ENCODE results near the gene BPTF.
A peak's percentile ranks its signal among the peaks of the same experiment; 100 is the strongest.

Gene BPTF

DNA sequence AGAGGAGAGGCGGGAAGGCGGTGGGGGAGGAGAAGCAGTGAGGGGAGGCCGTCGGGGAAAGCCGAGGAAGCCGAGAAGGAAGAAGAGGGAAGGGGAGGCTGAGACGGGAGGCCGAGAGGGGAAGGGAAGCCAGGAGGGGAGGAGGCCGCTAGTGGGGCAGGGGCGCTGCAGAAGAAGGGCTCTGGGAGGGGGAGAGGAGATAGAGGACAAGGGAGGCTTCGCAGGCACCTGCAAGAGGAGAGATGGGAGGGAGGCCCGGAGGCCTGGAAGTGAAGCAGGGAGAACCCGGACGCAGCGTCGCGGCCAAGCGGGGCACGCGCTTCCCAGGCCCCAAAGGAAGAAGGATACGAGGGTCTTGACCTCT lies 168.7 kb downstream of the BPTF start (continued):
- TF ChIP-seq, protein P1, sequence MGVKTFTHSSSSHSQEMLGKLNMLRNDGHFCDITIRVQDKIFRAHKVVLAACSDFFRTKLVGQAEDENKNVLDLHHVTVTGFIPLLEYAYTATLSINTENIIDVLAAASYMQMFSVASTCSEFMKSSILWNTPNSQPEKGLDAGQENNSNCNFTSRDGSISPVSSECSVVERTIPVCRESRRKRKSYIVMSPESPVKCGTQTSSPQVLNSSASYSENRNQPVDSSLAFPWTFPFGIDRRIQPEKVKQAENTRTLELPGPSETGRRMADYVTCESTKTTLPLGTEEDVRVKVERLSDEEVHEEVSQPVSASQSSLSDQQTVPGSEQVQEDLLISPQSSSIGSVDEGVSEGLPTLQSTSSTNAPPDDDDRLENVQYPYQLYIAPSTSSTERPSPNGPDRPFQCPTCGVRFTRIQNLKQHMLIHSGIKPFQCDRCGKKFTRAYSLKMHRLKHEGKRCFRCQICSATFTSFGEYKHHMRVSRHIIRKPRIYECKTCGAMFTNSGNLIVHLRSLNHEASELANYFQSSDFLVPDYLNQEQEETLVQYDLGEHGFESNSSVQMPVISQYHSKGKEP (tag by site-specific recombination; IDR thresholded peaks at IDR 0.05): no peak
- no peak for TF ChIP-seq ZNF654 (tag by site-specific recombination; IDR thresholded peaks at IDR 0.05; ENCODE audit: low read depth)
- TF ChIP-seq ZNF48 (tag by site-specific recombination; IDR thresholded peaks at IDR 0.05): no peak
- no peak for TF ChIP-seq ZNF112 (tag by site-specific recombination; IDR thresholded peaks at IDR 0.05)
- TF ChIP-seq, protein P2, sequence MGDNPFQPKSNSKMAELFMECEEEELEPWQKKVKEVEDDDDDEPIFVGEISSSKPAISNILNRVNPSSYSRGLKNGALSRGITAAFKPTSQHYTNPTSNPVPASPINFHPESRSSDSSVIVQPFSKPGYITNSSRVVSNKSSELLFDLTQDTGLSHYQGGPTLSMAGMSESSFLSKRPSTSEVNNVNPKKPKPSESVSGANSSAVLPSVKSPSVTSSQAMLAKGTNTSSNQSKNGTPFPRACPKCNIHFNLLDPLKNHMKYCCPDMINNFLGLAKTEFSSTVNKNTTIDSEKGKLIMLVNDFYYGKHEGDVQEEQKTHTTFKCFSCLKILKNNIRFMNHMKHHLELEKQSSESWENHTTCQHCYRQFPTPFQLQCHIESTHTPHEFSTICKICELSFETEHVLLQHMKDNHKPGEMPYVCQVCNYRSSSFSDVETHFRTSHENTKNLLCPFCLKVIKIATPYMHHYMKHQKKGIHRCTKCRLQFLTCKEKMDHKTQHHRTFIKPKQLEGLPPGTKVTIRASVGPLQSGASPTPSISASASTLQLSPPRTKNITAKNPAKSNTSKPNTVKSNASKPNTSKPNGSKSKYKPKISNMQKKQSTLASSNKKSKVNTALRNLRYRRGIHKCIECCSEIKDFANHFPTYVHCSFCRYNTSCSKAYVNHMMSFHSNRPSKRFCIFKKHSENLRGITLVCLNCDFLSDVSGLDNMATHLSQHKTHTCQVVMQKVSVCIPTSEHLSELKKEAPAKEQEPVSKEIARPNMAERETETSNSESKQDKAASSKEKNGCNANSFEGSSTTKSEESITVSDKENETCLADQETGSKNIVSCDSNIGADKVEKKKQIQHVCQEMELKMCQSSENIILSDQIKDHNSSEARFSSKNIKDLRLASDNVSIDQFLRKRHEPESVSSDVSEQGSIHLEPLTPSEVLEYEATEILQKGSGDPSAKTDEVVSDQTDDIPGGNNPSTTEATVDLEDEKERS (tag by site-specific recombination; IDR thresholded peaks at IDR 0.05): peak; percentile 94
- TF ChIP-seq, protein P3, sequence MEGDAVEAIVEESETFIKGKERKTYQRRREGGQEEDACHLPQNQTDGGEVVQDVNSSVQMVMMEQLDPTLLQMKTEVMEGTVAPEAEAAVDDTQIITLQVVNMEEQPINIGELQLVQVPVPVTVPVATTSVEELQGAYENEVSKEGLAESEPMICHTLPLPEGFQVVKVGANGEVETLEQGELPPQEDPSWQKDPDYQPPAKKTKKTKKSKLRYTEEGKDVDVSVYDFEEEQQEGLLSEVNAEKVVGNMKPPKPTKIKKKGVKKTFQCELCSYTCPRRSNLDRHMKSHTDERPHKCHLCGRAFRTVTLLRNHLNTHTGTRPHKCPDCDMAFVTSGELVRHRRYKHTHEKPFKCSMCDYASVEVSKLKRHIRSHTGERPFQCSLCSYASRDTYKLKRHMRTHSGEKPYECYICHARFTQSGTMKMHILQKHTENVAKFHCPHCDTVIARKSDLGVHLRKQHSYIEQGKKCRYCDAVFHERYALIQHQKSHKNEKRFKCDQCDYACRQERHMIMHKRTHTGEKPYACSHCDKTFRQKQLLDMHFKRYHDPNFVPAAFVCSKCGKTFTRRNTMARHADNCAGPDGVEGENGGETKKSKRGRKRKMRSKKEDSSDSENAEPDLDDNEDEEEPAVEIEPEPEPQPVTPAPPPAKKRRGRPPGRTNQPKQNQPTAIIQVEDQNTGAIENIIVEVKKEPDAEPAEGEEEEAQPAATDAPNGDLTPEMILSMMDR (tag by site-specific recombination; IDR thresholded peaks at IDR 0.05): peak; percentile 75
- TF ChIP-seq, protein P4, sequence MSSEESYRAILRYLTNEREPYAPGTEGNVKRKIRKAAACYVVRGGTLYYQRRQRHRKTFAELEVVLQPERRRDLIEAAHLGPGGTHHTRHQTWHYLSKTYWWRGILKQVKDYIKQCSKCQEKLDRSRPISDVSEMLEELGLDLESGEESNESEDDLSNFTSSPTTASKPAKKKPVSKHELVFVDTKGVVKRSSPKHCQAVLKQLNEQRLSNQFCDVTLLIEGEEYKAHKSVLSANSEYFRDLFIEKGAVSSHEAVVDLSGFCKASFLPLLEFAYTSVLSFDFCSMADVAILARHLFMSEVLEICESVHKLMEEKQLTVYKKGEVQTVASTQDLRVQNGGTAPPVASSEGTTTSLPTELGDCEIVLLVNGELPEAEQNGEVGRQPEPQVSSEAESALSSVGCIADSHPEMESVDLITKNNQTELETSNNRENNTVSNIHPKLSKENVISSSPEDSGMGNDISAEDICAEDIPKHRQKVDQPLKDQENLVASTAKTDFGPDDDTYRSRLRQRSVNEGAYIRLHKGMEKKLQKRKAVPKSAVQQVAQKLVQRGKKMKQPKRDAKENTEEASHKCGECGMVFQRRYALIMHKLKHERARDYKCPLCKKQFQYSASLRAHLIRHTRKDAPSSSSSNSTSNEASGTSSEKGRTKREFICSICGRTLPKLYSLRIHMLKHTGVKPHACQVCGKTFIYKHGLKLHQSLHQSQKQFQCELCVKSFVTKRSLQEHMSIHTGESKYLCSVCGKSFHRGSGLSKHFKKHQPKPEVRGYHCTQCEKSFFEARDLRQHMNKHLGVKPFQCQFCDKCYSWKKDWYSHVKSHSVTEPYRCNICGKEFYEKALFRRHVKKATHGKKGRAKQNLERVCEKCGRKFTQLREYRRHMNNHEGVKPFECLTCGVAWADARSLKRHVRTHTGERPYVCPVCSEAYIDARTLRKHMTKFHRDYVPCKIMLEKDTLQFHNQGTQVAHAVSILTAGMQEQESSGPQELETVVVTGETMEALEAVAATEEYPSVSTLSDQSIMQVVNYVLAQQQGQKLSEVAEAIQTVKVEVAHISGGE (tag by site-specific recombination; conservative IDR thresholded peaks at IDR 0.05; ENCODE audit: low read depth): peak; percentile 83
- TF ChIP-seq, protein P5, sequence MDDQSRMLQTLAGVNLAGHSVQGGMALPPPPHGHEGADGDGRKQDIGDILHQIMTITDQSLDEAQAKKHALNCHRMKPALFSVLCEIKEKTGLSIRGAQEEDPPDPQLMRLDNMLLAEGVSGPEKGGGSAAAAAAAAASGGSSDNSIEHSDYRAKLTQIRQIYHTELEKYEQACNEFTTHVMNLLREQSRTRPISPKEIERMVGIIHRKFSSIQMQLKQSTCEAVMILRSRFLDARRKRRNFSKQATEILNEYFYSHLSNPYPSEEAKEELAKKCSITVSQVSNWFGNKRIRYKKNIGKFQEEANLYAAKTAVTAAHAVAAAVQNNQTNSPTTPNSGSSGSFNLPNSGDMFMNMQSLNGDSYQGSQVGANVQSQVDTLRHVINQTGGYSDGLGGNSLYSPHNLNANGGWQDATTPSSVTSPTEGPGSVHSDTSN (CRISPR knock-in tag; IDR thresholded peaks at IDR 0.05): no peak
- TF ChIP-seq ZBTB20 (tag by site-specific recombination; IDR thresholded peaks at IDR 0.05): peak; percentile 91
- TF ChIP-seq ZNF221 (tag by site-specific recombination; IDR thresholded peaks at IDR 0.05; ENCODE audit: borderline replicate concordance): no peak
- TF ChIP-seq ZNF223 (tag by site-specific recombination; IDR thresholded peaks at IDR 0.05): no peak
- TF ChIP-seq ZNF24 (tag by site-specific recombination; IDR thresholded peaks at IDR 0.05): no peak
- TF ChIP-seq, protein P6, sequence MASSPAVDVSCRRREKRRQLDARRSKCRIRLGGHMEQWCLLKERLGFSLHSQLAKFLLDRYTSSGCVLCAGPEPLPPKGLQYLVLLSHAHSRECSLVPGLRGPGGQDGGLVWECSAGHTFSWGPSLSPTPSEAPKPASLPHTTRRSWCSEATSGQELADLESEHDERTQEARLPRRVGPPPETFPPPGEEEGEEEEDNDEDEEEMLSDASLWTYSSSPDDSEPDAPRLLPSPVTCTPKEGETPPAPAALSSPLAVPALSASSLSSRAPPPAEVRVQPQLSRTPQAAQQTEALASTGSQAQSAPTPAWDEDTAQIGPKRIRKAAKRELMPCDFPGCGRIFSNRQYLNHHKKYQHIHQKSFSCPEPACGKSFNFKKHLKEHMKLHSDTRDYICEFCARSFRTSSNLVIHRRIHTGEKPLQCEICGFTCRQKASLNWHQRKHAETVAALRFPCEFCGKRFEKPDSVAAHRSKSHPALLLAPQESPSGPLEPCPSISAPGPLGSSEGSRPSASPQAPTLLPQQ (tag by site-specific recombination; IDR thresholded peaks at IDR 0.05): no peak; the same call in 1 of the 2 replicates
- no peak for TF ChIP-seq ZNF707 (tag by site-specific recombination; IDR thresholded peaks at IDR 0.05)
- TF ChIP-seq ZNF433 (tag by site-specific recombination; IDR thresholded peaks at IDR 0.05; ENCODE audit: low read depth): no peak
- TF ChIP-seq, protein P7, sequence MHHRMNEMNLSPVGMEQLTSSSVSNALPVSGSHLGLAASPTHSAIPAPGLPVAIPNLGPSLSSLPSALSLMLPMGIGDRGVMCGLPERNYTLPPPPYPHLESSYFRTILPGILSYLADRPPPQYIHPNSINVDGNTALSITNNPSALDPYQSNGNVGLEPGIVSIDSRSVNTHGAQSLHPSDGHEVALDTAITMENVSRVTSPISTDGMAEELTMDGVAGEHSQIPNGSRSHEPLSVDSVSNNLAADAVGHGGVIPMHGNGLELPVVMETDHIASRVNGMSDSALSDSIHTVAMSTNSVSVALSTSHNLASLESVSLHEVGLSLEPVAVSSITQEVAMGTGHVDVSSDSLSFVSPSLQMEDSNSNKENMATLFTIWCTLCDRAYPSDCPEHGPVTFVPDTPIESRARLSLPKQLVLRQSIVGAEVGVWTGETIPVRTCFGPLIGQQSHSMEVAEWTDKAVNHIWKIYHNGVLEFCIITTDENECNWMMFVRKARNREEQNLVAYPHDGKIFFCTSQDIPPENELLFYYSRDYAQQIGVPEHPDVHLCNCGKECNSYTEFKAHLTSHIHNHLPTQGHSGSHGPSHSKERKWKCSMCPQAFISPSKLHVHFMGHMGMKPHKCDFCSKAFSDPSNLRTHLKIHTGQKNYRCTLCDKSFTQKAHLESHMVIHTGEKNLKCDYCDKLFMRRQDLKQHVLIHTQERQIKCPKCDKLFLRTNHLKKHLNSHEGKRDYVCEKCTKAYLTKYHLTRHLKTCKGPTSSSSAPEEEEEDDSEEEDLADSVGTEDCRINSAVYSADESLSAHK (tag by site-specific recombination; IDR thresholded peaks at IDR 0.05): peak; percentile 38
- TF ChIP-seq SALL2 (tag by site-specific recombination; IDR thresholded peaks at IDR 0.05; ENCODE audit: borderline replicate concordance): no peak
- no peak for TF ChIP-seq IKZF3 (tag by site-specific recombination; IDR thresholded peaks at IDR 0.05)
- 0 out of 2 replicates have a peak, but pooled peaks have one; percentile 47 for TF ChIP-seq ZNF169 (tag by site-specific recombination; IDR thresholded peaks at IDR 0.05)
- TF ChIP-seq ZNF837 (tag by site-specific recombination; IDR thresholded peaks at IDR 0.05): 0 out of 2 replicates have a peak, but pooled peaks have one; percentile 75
- TF ChIP-seq KLF9 (tag by site-specific recombination; IDR thresholded peaks at IDR 0.05; ENCODE audit: low read depth): peak; percentile 67; the same call in 1 of the 2 replicates
- TF ChIP-seq ZNF621 (tag by site-specific recombination; IDR thresholded peaks at IDR 0.05): no peak
- TF ChIP-seq ZFP37 (tag by site-specific recombination; IDR thresholded peaks at IDR 0.05): peak; percentile 83
